Measurements from ENCODE around the gene KANTR. TPM values are rescaled to one million over a fixed set of nuclear protein-coding genes. Genes with fewer than 3 reads are reported as not detected.

KANTR gene
- total and polyA plus RNA-seq, 12 donors, result 3.6 to 27.8 (median 9.3) TPM

DNA sequence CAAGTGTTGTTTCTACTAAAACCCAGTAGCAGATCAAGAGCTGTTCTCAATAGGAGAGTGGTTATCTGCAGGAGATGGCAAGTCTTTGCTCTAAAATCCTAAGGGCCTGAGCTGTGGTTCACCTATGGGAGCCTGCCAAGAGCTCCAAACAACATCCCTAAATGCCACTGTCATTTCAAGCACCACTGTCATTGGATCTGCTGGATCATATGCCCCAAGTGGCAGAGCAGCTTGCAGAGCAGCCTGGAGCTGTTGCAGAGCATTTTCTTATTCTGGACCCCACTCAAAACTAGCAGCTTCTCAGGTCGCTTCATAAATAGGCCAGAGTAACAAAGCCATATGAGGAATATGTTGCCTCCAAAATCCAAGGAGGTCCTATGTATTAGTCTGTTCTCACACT, 59.6 kb downstream of the KANTR start:
- Histone ChIP-seq H3K9me3 (replicated peaks in 1 of 3) (no peaks in the 10 kb centered on the region), H3K4me3 (no peak overlapping the region), H3K27ac (no peak overlapping the region), H3K36me3 (replicated peaks in 1 of 2) (no peaks in the 10 kb centered on the region), H3K4me1 (replicated peaks in 1 of 2) (no peaks in the 10 kb centered on the region), H3K27me3 (no peaks in the 10 kb centered on the region)
- intact Hi-C loops (cut with DNase I), result no loop called here
- DNase-seq, result no peak
- 80 to 100% (median 93%) methylated on average over 1 of the region's 1 CpG for WGBS, 4 donors
- TF ChIP-seq POLR2A (IDR thresholded peaks at IDR 0.05), result no peak
- TF ChIP-seq, protein P1, sequence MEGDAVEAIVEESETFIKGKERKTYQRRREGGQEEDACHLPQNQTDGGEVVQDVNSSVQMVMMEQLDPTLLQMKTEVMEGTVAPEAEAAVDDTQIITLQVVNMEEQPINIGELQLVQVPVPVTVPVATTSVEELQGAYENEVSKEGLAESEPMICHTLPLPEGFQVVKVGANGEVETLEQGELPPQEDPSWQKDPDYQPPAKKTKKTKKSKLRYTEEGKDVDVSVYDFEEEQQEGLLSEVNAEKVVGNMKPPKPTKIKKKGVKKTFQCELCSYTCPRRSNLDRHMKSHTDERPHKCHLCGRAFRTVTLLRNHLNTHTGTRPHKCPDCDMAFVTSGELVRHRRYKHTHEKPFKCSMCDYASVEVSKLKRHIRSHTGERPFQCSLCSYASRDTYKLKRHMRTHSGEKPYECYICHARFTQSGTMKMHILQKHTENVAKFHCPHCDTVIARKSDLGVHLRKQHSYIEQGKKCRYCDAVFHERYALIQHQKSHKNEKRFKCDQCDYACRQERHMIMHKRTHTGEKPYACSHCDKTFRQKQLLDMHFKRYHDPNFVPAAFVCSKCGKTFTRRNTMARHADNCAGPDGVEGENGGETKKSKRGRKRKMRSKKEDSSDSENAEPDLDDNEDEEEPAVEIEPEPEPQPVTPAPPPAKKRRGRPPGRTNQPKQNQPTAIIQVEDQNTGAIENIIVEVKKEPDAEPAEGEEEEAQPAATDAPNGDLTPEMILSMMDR (IDR thresholded peaks at IDR 0.05), result no peak

- no peak for DNase-seq
- no peaks in the 10 kb centered on the region for H3K36me3 ChIP-seq (replicated peaks in 1 of 2)
- H3K4me1 ChIP-seq (replicated peaks in 1 of 2), result no peaks in the 10 kb centered on the region
- H3K27ac ChIP-seq, result no peak overlapping the region
- no peaks in the 10 kb centered on the region for H3K9me3 ChIP-seq (replicated peaks in 1 of 3)
- intact Hi-C loops (cut with DNase I), result no loop called here
- TF ChIP-seq POLR2A (IDR thresholded peaks at IDR 0.05), result no peak
- H3K4me3 ChIP-seq, result no peak overlapping the region
- H3K27me3 ChIP-seq, result no peaks in the 10 kb centered on the region
- WGBS, 4 donors, result 76 to 98% (median 86%) methylated on average over 5 to 8 of the region's 8 CpGs
Observed at GRCh38 chrX:53155512-53156206, 61.7 kb downstream of the KANTR start.

- TF ChIP-seq POLR2A (IDR thresholded peaks at IDR 0.05), result no peak
- TF ChIP-seq, protein P1 (IDR thresholded peaks at IDR 0.05), result no peak
- no peak for DNase-seq
- Histone ChIP-seq H3K27me3 (no peaks in the 10 kb centered on the region), H3K4me3 (no peak overlapping the region), H3K4me1 (replicated peaks in 1 of 2) (no peaks in the 10 kb centered on the region), H3K36me3 (replicated peaks in 1 of 2) (no peaks in the 10 kb centered on the region), H3K9me3 (replicated peaks in 1 of 3) (no peaks in the 10 kb centered on the region), H3K27ac (no peak overlapping the region)
- WGBS, 4 donors, result 80 to 94% (median 90%) methylated on average over 1 to 2 of the region's 2 CpGs
- intact Hi-C loops (cut with DNase I), result no loop called here
Observed at GRCh38 chrX:53156207-53156596, 62.3 kb downstream of the KANTR start.

DNA sequence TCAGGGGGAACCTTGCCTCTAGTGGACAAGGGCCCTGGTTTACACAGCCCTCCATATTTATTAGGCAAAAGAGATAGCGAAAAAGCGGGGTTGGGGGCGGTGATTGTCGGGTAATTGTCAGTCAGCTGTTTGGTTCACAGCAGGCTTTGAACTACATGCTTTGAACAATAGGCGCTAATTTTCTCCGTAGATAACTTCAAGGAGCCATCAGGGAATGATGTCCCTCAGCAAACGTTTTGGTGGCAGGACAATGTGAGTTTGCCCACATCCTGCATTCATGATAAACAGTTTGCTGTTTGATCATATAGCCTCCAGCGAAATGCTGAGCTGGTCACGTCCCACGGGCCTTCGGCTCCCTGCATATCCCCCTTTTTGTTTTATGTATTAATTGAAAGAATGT, 65.2 kb downstream of the KANTR start:
- Histone ChIP-seq H3K27me3 (no peaks in the 10 kb centered on the region), H3K9me3 (replicated peaks in 1 of 3) (no peaks in the 10 kb centered on the region), H3K27ac (no peak overlapping the region), H3K36me3 (replicated peaks in 1 of 2) (no peaks in the 10 kb centered on the region), H3K4me1 (replicated peaks in 1 of 2) (no peaks in the 10 kb centered on the region), H3K4me3 (no peak overlapping the region)
- TF ChIP-seq POLR2A (IDR thresholded peaks at IDR 0.05), result no peak
- TF ChIP-seq, protein P1 (IDR thresholded peaks at IDR 0.05), result no peak
- 88 to 97% (median 89%) methylated on average over 11 of the region's 11 CpGs for WGBS, 4 donors
- intact Hi-C loops (cut with DNase I), result no loop called here
- no peak for DNase-seq
